ENCODE measurements around the gene RMDN2.

The RMDN2 gene

GRCh38 chr2:37920570-37920969 lies 4.5 kb upstream of the RMDN2 start:
- Histone ChIP-seq H4K20me1 (ENCODE audit: insufficient read depth, low read length) (no peaks in the 10 kb centered on the region), H3K9ac (ENCODE audit: low read length) (no peak overlapping the region), H3K27me3 (ENCODE audit: insufficient read depth, low read length) (no peaks in the 10 kb centered on the region), H3K4me2 (ENCODE audit: low read length) (no peak overlapping the region), H3K4me3 (ENCODE audit: low read depth, low read length, poor library complexity, severe bottlenecking) (no peak overlapping the region), H3F3A (ENCODE audit: insufficient read depth, low read length) (no peaks in the 10 kb centered on the region), H2AFZ (ENCODE audit: low read length) (no peak overlapping the region), H3K4me1 (ENCODE audit: insufficient read depth, low read length, severe bottlenecking) (peaks cover 6% of the 10 kb centered on the region), H3K79me2 (ENCODE audit: insufficient read depth, low read length) (no peaks in the 10 kb centered on the region), H3K36me3 (ENCODE audit: insufficient read depth, low read length) (no peaks in the 10 kb centered on the region), H3K9me2 (ENCODE audit: low read depth, low read length) (no peaks in the 10 kb centered on the region), H3K9me3 (ENCODE audit: low read length) (no peaks in the 10 kb centered on the region), H3K27ac (ENCODE audit: low read depth, low read length, poor library complexity, severe bottlenecking) (no peak overlapping the region)
- TF ChIP-seq EZH2 (IDR thresholded peaks at IDR 0.05; ENCODE audit: borderline replicate concordance, low read length): no peak
- TF ChIP-seq, protein P1, sequence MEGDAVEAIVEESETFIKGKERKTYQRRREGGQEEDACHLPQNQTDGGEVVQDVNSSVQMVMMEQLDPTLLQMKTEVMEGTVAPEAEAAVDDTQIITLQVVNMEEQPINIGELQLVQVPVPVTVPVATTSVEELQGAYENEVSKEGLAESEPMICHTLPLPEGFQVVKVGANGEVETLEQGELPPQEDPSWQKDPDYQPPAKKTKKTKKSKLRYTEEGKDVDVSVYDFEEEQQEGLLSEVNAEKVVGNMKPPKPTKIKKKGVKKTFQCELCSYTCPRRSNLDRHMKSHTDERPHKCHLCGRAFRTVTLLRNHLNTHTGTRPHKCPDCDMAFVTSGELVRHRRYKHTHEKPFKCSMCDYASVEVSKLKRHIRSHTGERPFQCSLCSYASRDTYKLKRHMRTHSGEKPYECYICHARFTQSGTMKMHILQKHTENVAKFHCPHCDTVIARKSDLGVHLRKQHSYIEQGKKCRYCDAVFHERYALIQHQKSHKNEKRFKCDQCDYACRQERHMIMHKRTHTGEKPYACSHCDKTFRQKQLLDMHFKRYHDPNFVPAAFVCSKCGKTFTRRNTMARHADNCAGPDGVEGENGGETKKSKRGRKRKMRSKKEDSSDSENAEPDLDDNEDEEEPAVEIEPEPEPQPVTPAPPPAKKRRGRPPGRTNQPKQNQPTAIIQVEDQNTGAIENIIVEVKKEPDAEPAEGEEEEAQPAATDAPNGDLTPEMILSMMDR (IDR thresholded peaks at IDR 0.05; ENCODE audit: low read length): no peak

- no peak for TF ChIP-seq EZH2 (IDR thresholded peaks at IDR 0.05; ENCODE audit: borderline replicate concordance, low read length)
- TF ChIP-seq, protein P1 (IDR thresholded peaks at IDR 0.05; ENCODE audit: low read length): no peak
- no peaks in the 10 kb centered on the region for H4K20me1 ChIP-seq (ENCODE audit: insufficient read depth, low read length)
- H2AFZ ChIP-seq (ENCODE audit: low read length): no peak overlapping the region
- H3F3A ChIP-seq (ENCODE audit: insufficient read depth, low read length): no peaks in the 10 kb centered on the region
- no peaks in the 10 kb centered on the region for H3K79me2 ChIP-seq (ENCODE audit: insufficient read depth, low read length)
- H3K9me3 ChIP-seq (ENCODE audit: low read length): no peaks in the 10 kb centered on the region
- H3K9me2 ChIP-seq (ENCODE audit: low read depth, low read length): no peaks in the 10 kb centered on the region
- peaks cover 13% of the 10 kb centered on the region for H3K4me1 ChIP-seq (ENCODE audit: insufficient read depth, low read length, severe bottlenecking)
- no peaks in the 10 kb centered on the region for H3K36me3 ChIP-seq (ENCODE audit: insufficient read depth, low read length)
- H3K4me2 ChIP-seq (ENCODE audit: low read length): no peak overlapping the region
- no peak overlapping the region for H3K4me3 ChIP-seq (ENCODE audit: low read depth, low read length, poor library complexity, severe bottlenecking)
- no peaks in the 10 kb centered on the region for H3K27me3 ChIP-seq (ENCODE audit: insufficient read depth, low read length)
- H3K27ac ChIP-seq (ENCODE audit: low read depth, low read length, poor library complexity, severe bottlenecking): no peak overlapping the region
- no peak overlapping the region for H3K9ac ChIP-seq (ENCODE audit: low read length)
Measured at GRCh38 chr2:37921781-37922180, 3.3 kb upstream of the RMDN2 start.

GRCh38 chr2:37923308-37924055 lies 1.6 kb upstream of the RMDN2 start:
- no peaks in the 10 kb centered on the region for H3K9me2 ChIP-seq (ENCODE audit: low read depth, low read length)
- H3K27me3 ChIP-seq (ENCODE audit: insufficient read depth, low read length): no peaks in the 10 kb centered on the region
- no peak overlapping the region for H3K27ac ChIP-seq (ENCODE audit: low read depth, low read length, poor library complexity, severe bottlenecking)
- no peak overlapping the region for H2AFZ ChIP-seq (ENCODE audit: low read length)
- H3K36me3 ChIP-seq (ENCODE audit: insufficient read depth, low read length): no peaks in the 10 kb centered on the region
- H3K79me2 ChIP-seq (ENCODE audit: insufficient read depth, low read length): no peaks in the 10 kb centered on the region
- TF ChIP-seq, protein P1 (IDR thresholded peaks at IDR 0.05; ENCODE audit: low read length): no peak
- no peak for TF ChIP-seq EZH2 (IDR thresholded peaks at IDR 0.05; ENCODE audit: borderline replicate concordance, low read length)
- peaks cover 13% of the 10 kb centered on the region for H3K4me1 ChIP-seq (ENCODE audit: insufficient read depth, low read length, severe bottlenecking)
- no peaks in the 10 kb centered on the region for H3F3A ChIP-seq (ENCODE audit: insufficient read depth, low read length)
- H3K9me3 ChIP-seq (ENCODE audit: low read length): no peaks in the 10 kb centered on the region
- no peaks in the 10 kb centered on the region for H4K20me1 ChIP-seq (ENCODE audit: insufficient read depth, low read length)
- no peak overlapping the region for H3K9ac ChIP-seq (ENCODE audit: low read length)
- H3K4me2 ChIP-seq (ENCODE audit: low read length): no peak overlapping the region; the same call in 1 of the 2 replicates
- H3K4me3 ChIP-seq (ENCODE audit: low read depth, low read length, poor library complexity, severe bottlenecking): no peak overlapping the region
